GM23338 (cell line): ENCODE results near the gene CCDC146. TPM values are rescaled to one million over a fixed set of nuclear protein-coding genes. Genes with fewer than 3 reads are reported as not detected.

ENCODE experiments used
- ATAC-seq: fragments of 200-7000 bp; cut with Tn5 transposase; 3 replicates; pipeline ENCODE4 v1.9.1; 2020
- DNase-seq: peaks from one replicate; pipeline ENCODE4 v3.0.0-alpha.2; 2015; ENCODE audit warnings: low spot score
- H2AFZ ChIP-seq: fragments of 200-600 bp; sonication (generic); 2 replicates; pipeline ENCODE4 v1.8.0; 2016; ENCODE audit warnings: antibody characterized with exemption, mild to moderate bottlenecking, moderate library complexity
- H3F3A ChIP-seq: fragments of 200-600 bp; sonication (generic); replicated peaks from 2 replicates; pipeline ENCODE4 v1.8.0; 2017; ENCODE audit warnings: antibody characterized with exemption, mixed run types, low read depth
- H3K27ac ChIP-seq: fragments of 200-600 bp; sonication (generic); 2 replicates; pipeline ENCODE4 v1.6.1; 2016; ENCODE audit warnings: low read depth
- H3K27me3 ChIP-seq: fragments of 200-600 bp; sonication (generic); 2 replicates; pipeline ENCODE4 v1.8.0; 2016; ENCODE audit warnings: mild to moderate bottlenecking, mixed run types, moderate library complexity; ENCODE audit not compliant: insufficient read depth
- H3K36me3 ChIP-seq: fragments of 200-600 bp; sonication (generic); 2 replicates; pipeline ENCODE4 v1.8.0; 2016; ENCODE audit warnings: mild to moderate bottlenecking; ENCODE audit not compliant: insufficient read depth
- H3K4me1 ChIP-seq: fragments of 200-600 bp; sonication (generic); 2 replicates; pipeline ENCODE4 v1.8.0; 2016; ENCODE audit warnings: mild to moderate bottlenecking, moderate library complexity; ENCODE audit not compliant: insufficient read depth
- H3K4me2 ChIP-seq: fragments of 200-600 bp; sonication (generic); 2 replicates; pipeline ENCODE4 v1.7.1; 2017; ENCODE audit warnings: mixed run types
- H3K4me3 ChIP-seq: fragments of 200-600 bp; sonication (generic); 2 replicates; pipeline ENCODE4 v1.6.1; 2016; ENCODE audit warnings: mixed run types
- H3K79me2 ChIP-seq: fragments of 200-600 bp; sonication (generic); replicated peaks from 2 replicates; pipeline ENCODE4 v1.8.0; 2017; ENCODE audit warnings: mild to moderate bottlenecking; ENCODE audit not compliant: insufficient read depth
- H3K9me2 ChIP-seq: fragments of 200-600 bp; sonication (generic); 2 replicates; pipeline ENCODE4 v1.8.0; 2017; ENCODE audit not compliant: insufficient read depth
- H4K20me1 ChIP-seq: fragments of 200-600 bp; sonication (generic); replicated peaks from 2 replicates; pipeline ENCODE4 v1.8.0; 2017; ENCODE audit warnings: mild to moderate bottlenecking; ENCODE audit not compliant: insufficient read depth
- H3K27ac Mint-ChIP-seq: 2 replicates; pipeline ENCODE4 v1.8.0; 2020; ENCODE audit warnings: inconsistent platforms, mild to moderate bottlenecking, moderate library complexity, mixed read lengths
- H3K27me3 Mint-ChIP-seq: 3 replicates; pipeline ENCODE4 v1.8.0; 2022; ENCODE audit warnings: low read depth, mild to moderate bottlenecking, moderate library complexity, mixed read lengths, inconsistent platforms; ENCODE audit not compliant: insufficient read depth, poor library complexity
- H3K36me3 Mint-ChIP-seq: 3 replicates; pipeline ENCODE4 v1.8.0; 2021; ENCODE audit warnings: low read depth, mild to moderate bottlenecking, inconsistent platforms, moderate library complexity, mixed read lengths
- H3K4me1 Mint-ChIP-seq: 3 replicates; pipeline ENCODE4 v1.8.0; 2020; ENCODE audit warnings: mild to moderate bottlenecking, inconsistent platforms, mixed read lengths
- H3K4me3 Mint-ChIP-seq: 3 replicates; pipeline ENCODE4 v1.8.0; 2021; ENCODE audit warnings: moderate library complexity, mild to moderate bottlenecking, inconsistent platforms, mixed read lengths
- H3K9me3 Mint-ChIP-seq: 3 replicates; pipeline ENCODE4 v1.8.0; 2020; ENCODE audit warnings: moderate library complexity, mild to moderate bottlenecking, inconsistent platforms, mixed read lengths
- CTCF ChIP-seq, 2 experiments: fragments of 200-600 bp in 1 of 2; sonication (generic) in 1 of 2; conservative IDR thresholded peaks; 2 replicates each; pipeline versions ENCODE4 v1.5.1 to v1.6.1; 2016 to 2017; ENCODE audit warnings: antibody characterized with exemption in 2 of 2, low read depth in 2 of 2, mild to moderate bottlenecking in 2 of 2, moderate library complexity in 1 of 2
- ETS1 ChIP-seq: IDR thresholded peaks from 2 replicates; pipeline ENCODE4 v1.6.1; 2016; ENCODE audit warnings: antibody characterized with exemption
- EZH2 ChIP-seq: fragments of 200-600 bp; sonication (generic); IDR thresholded peaks from one replicate; pipeline ENCODE4 v1.8.0; 2017; ENCODE audit warnings: antibody characterized with exemption, mild to moderate bottlenecking, low read depth; ENCODE audit not compliant: unreplicated experiment
- NANOG ChIP-seq: IDR thresholded peaks from 2 replicates; pipeline ENCODE4 v1.6.1; 2016; ENCODE audit warnings: antibody characterized with exemption, borderline replicate concordance
- POLR2AphosphoS5 ChIP-seq: IDR thresholded peaks from 2 replicates; pipeline ENCODE4 v1.6.1; 2016; ENCODE audit warnings: antibody characterized with exemption, low read depth
- REST ChIP-seq: IDR thresholded peaks from one replicate; pipeline ENCODE4 v1.6.1; 2018; ENCODE audit warnings: antibody characterized with exemption; ENCODE audit not compliant: unreplicated experiment
- STAT1 ChIP-seq: IDR thresholded peaks from one replicate; pipeline ENCODE4 v1.6.1; 2016; ENCODE audit warnings: antibody characterized with exemption; ENCODE audit not compliant: unreplicated experiment
- ZNF114 ChIP-seq: fragments of 250-450 bp; sonication (Bioruptor Pico); IDR thresholded peaks from 2 replicates; pipeline ENCODE4 v1.5.0; 2020; ENCODE audit warnings: mild to moderate bottlenecking, moderate library complexity
- ZNF331 ChIP-seq: fragments of 250-450 bp; sonication (Bioruptor Pico); IDR thresholded peaks from 2 replicates; pipeline ENCODE4 v1.5.0; 2020; ENCODE audit warnings: low read depth, mild to moderate bottlenecking, moderate library complexity
- polyA plus RNA-seq: library from polyadenylated mRNA; unstranded; fragments of >200 nt; fragmentation: Nextera tagmentation; extraction: Ambion mirVana; gene quantifications from 2 replicates; pipeline ENCODE4 v1.2.1, GENCODE V29; 2016
- total RNA-seq: library from RNA; depleted of rRNA; stranded (reverse); fragments of >200 nt; shearing (Covaris generic); gene quantifications from 2 replicates; pipeline ENCODE4 v1.2.3, GENCODE V29; 2014

The CCDC146 gene
- total and polyA plus RNA-seq, 2 experiments from 2014 or later: 0.35 to 0.74 TPM

GRCh38 chr7:77293046-77293445, 170.6 kb downstream of the CCDC146 start:
- no peaks in the 10 kb centered on the region for H3K36me3 ChIP-seq
- H3K79me2 ChIP-seq: no peaks in the 10 kb centered on the region
- ATAC-seq (peak; percentile 35; the same call in 1 of the 3 replicates), DNase-seq (no peak)
- Mint-ChIP-seq H3K4me1 (no peaks in the 10 kb centered on the region), H3K27me3 (no peaks in the 10 kb centered on the region), H3K9me3 (peaks cover under 1% of the 10 kb centered on the region; the same call in 1 of the 3 replicates), H3K36me3 (no peaks in the 10 kb centered on the region), H3K27ac (no peak overlapping the region), H3K4me3 (no peak overlapping the region)
- no peaks in the 10 kb centered on the region for H3K9me2 ChIP-seq
- no peaks in the 10 kb centered on the region for H3F3A ChIP-seq
- H3K4me2 ChIP-seq: no peak overlapping the region
- H3K27me3 ChIP-seq: no peaks in the 10 kb centered on the region
- H3K4me3 ChIP-seq: no peak overlapping the region
- no peak overlapping the region for H2AFZ ChIP-seq
- TF ChIP-seq ZNF331 (CRISPR knock-in tag): no peak
- TF ChIP-seq CTCF (conservative IDR thresholded peaks at IDR 0.05; ENCODE audit: low read depth in 2 of 2): peak; percentile 29 to 35
- H3K4me1 ChIP-seq: peaks cover 5% of the 10 kb centered on the region; the same call in 1 of the 2 replicates
- no peaks in the 10 kb centered on the region for H4K20me1 ChIP-seq
- no peak overlapping the region for H3K27ac ChIP-seq

GRCh38 chr7:77295549-77295948, 173.1 kb downstream of the CCDC146 start:
- Histone ChIP-seq H3K36me3 (no peaks in the 10 kb centered on the region), H2AFZ (no peak overlapping the region), H3K9me2 (no peaks in the 10 kb centered on the region), H3K27ac (no peak overlapping the region), H3K79me2 (no peaks in the 10 kb centered on the region), H3K4me1 (peaks cover 5% of the 10 kb centered on the region; the same call in 1 of the 2 replicates), H3K4me3 (no peak overlapping the region), H3F3A (no peaks in the 10 kb centered on the region), H3K27me3 (no peaks in the 10 kb centered on the region), H4K20me1 (no peaks in the 10 kb centered on the region), H3K4me2 (no peak overlapping the region)
- Mint-ChIP-seq H3K9me3 (no peaks in the 10 kb centered on the region; the same call in 2 of the 3 replicates), H3K4me3 (no peak overlapping the region), H3K4me1 (no peaks in the 10 kb centered on the region), H3K27me3 (no peaks in the 10 kb centered on the region), H3K36me3 (no peaks in the 10 kb centered on the region), H3K27ac (no peak overlapping the region)
- no peak for DNase-seq
- ATAC-seq: no peak
- TF ChIP-seq REST (no peak), ZNF331 (CRISPR knock-in tag) (no peak), NANOG (no peak), ETS1 (no peak), CTCF (conservative IDR thresholded peaks at IDR 0.05; ENCODE audit: low read depth in 2 of 2) (no peak), STAT1 (no peak), ZNF114 (no peak), POLR2AphosphoS5 (no peak), EZH2 (no peak)
